ENCODE data around the gene EGR1. TPM values are rescaled to one million over a fixed set of nuclear protein-coding genes. Genes with fewer than 3 reads are reported as not detected.
A peak's percentile ranks its signal among the peaks of the same experiment; 100 is the strongest.

The EGR1 gene
- total RNA-seq, 3 donors from 2014 or later, result 16.8 to 90.0 (median 23.5) TPM

- H3K36me3 ChIP-seq (ENCODE audit: low read depth), result no peaks in the 10 kb centered on the region
- no peak for ATAC-seq
- peak in 1 of 3 donors; percentile 19 for DNase-seq
- H3K4me1 ChIP-seq (ENCODE audit: low read depth), result peaks cover 2% of the 10 kb centered on the region
- intact Hi-C loops (cut with DNase I, micrococcal nuclease), result loop anchor here in 1 of 2 donors (10.0 kb wide), 1 partner anchor 47 kb away; no protein-coding TSS in a partner anchor
- TF ChIP-seq CTCF (IDR thresholded peaks at IDR 0.05), result no peak
- H3K9me3 ChIP-seq, result no peaks in the 10 kb centered on the region
- H3K4me3 ChIP-seq, result no peak overlapping the region
These were observed 7.6 kb upstream of the EGR1 start for GRCh38 chr5:138457531-138458275.

DNA sequence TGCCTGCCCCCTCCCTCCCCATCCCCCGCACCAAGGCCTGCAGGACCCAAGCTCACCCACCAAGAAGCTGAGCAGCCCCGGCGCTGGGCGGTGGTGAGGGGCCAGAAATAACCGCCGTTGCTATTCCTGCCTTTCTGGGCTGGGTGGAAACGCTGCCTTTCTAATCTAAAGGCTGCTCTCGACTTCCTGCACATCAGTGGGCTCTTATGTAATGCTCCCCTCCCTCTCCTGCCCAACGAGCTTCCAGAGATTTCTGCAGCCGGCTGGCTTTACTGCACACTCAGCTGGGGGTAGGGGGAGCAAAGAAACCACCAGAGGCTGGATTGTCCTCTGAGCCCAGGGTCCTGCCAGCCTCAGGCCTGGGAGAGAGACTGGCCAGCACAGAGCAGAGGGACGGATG, 6.9 kb upstream of the EGR1 start:
- DNase-seq (no peak), ATAC-seq (no peak)
- no peaks in the 10 kb centered on the region for H3K9me3 ChIP-seq
- TF ChIP-seq CTCF (IDR thresholded peaks at IDR 0.05), result no peak
- H3K36me3 ChIP-seq (ENCODE audit: low read depth), result no peaks in the 10 kb centered on the region
- H3K4me1 ChIP-seq (ENCODE audit: low read depth), result peaks cover 3% of the 10 kb centered on the region
- intact Hi-C loops (cut with DNase I, micrococcal nuclease), result loop anchor here in 1 of 2 donors (10.0 kb wide), 1 partner anchor 46 kb away; no protein-coding TSS in a partner anchor
- no peak overlapping the region for H3K4me3 ChIP-seq

DNA sequence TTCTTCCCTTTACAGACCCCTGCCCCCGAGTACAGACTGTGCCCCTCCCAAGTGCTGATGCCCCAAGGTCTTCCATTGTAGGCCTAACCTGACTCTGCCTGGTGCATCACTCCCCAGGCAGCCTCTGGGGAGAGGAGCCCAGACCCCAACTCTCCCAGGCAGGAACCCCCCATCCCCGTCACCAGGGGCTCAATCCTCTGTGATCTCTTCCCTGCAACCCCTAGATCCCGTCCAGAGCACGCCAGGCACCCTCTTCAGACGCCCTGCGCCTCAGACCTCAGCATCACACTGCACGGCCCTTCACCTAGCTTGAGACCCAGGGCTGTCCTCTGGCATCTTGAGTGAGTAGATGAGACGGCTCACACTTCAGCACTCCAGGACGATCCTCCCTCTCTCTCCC, 6.4 kb upstream of the EGR1 start:
- no peak for ATAC-seq
- H3K4me1 ChIP-seq (ENCODE audit: low read depth), result peaks cover 5% of the 10 kb centered on the region
- intact Hi-C loops (cut with DNase I, micrococcal nuclease), result loop anchor here in 1 of 2 donors (10.0 kb wide), 1 partner anchor 46 kb away; no protein-coding TSS in a partner anchor

GRCh38 chr5:138459311-138459933, 5.9 kb upstream of the EGR1 start:
- peak; percentile 59 to 85 (median 69) for DNase-seq
- no peak for TF ChIP-seq CTCF (IDR thresholded peaks at IDR 0.05)
- intact Hi-C loops (cut with DNase I, micrococcal nuclease), result loop anchor here in 1 of 2 donors (10.0 kb wide), 1 partner anchor 45 kb away; no protein-coding TSS in a partner anchor

More for the DNA sequence above, 6.4 kb upstream of the EGR1 start:
- no peak overlapping the region for H3K4me3 ChIP-seq
- no peaks in the 10 kb centered on the region for H3K36me3 ChIP-seq (ENCODE audit: low read depth)
- no peaks in the 10 kb centered on the region for H3K9me3 ChIP-seq
- DNase-seq, result no peak
- no peak for TF ChIP-seq CTCF (IDR thresholded peaks at IDR 0.05)

GRCh38 chr5:138460032-138460693, 5.1 kb upstream of the EGR1 start:
- no peak overlapping the region for H3K4me3 ChIP-seq
- no peaks in the 10 kb centered on the region for H3K9me3 ChIP-seq
- peaks cover 5% of the 10 kb centered on the region for H3K4me1 ChIP-seq (ENCODE audit: low read depth)
- intact Hi-C loops (cut with DNase I, micrococcal nuclease), result no loop called here
- DNase-seq, result no peak
- H3K36me3 ChIP-seq (ENCODE audit: low read depth), result no peaks in the 10 kb centered on the region
- no peak for ATAC-seq
- TF ChIP-seq CTCF (IDR thresholded peaks at IDR 0.05), result no peak

More at GRCh38 chr5:138459311-138459933, 5.9 kb upstream of the EGR1 start:
- Histone ChIP-seq H3K36me3 (ENCODE audit: low read depth) (no peaks in the 10 kb centered on the region), H3K4me3 (no peak overlapping the region), H3K9me3 (no peaks in the 10 kb centered on the region), H3K4me1 (ENCODE audit: low read depth) (peaks cover 5% of the 10 kb centered on the region)
- peak; percentile 18 for ATAC-seq

Data from mucosa of descending colon (tissue), 3 donors.